Stomach (tissue), 4 donors: ENCODE measurements around the gene DEPDC1B.

Source experiments
- CTCF ChIP-seq, 7 experiments: fragments of 450-650 bp in 4 of 7; fragments of 200-600 bp in 3 of 7; sonication (generic) in 3 of 7; IDR thresholded peaks; one replicate each; pipeline ENCODE4 v1.5.1; 2016 to 2019; ENCODE audit warnings: antibody characterized with exemption in 7 of 7, control low read depth in 2 of 7, mild to moderate bottlenecking in 1 of 7
- POLR2A ChIP-seq, 4 donors: fragments of 450-650 bp; IDR thresholded peaks; one replicate each; pipeline ENCODE4 v1.6.1; 2016; ENCODE audit warnings: antibody characterized with exemption in 4 of 4, control low read depth in 2 of 4, mild to moderate bottlenecking in 1 of 4, moderate library complexity in 1 of 4

DNA sequence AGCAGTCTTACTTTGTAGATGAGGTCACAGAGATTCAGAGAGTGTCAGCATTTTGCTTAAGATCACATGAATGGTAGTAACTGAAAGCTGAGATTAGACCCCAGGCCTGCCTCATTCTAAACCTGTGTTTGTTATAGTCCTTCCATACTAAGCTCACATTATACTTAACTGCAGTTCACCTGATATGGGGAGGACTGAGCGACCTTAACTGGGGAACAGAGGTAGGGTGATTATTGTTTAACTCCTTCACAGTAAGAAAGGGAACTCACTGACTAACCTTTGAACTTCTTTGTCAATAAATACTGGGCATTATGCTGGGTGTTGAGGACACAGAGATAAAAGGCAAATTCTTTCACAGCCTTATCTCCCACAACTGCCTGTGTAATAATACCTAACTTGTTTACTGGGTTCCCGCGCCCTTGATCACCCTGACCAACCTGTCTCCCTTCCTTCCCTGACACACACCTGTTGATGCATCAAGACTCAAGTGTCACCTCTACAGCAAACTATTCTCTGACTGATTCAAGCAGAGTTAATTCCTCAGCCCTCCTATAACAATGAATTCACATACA, 27.2 kb downstream of the DEPDC1B start:
- no peak for TF ChIP-seq CTCF (IDR thresholded peaks at IDR 0.05)
- no peak for TF ChIP-seq POLR2A (IDR thresholded peaks at IDR 0.05)
